Bronchial epithelial cell (primary cell): ENCODE data around the gene IGF2BP2. TPM values are rescaled to one million over a fixed set of nuclear protein-coding genes. Genes with fewer than 3 reads are reported as not detected.

Experiments
- DNase-seq: peaks from one replicate; pipeline ENCODE4 v3.0.0-alpha.2; 2010; ENCODE audit warnings: low read depth
- FAIRE-seq: peaks from 2 replicates; lab custom pipeline; 2011; peaks lifted over from hg19 to GRCh38; lab: Jason Lieb, UNC
- H3K27me3 ChIP-seq: 2 replicates; pipeline ENCODE4 v1.5.1; 2011; ENCODE audit warnings: low read length; ENCODE audit not compliant: control insufficient read depth, insufficient read depth
- H3K36me3 ChIP-seq: 2 replicates; pipeline ENCODE4 v1.5.1; 2011; ENCODE audit warnings: low read length; ENCODE audit not compliant: control insufficient read depth, insufficient read depth
- H3K4me3 ChIP-seq: 2 replicates; pipeline ENCODE4 v1.5.1; 2011; ENCODE audit warnings: mild to moderate bottlenecking, low read depth, low read length, control low read depth
- total RNA-seq: library from RNA; depleted of rRNA; stranded (reverse); fragments of >200 nt; gene quantifications from 2 replicates; pipeline ENCODE4 v1.2.1, GENCODE V29; 2014
- TF ChIP-seq, protein P1 (sequence below): IDR thresholded peaks from 2 replicates; pipeline ENCODE4 v1.5.1; 2011; ENCODE audit warnings: mild to moderate bottlenecking, moderate library complexity, low read length, control low read depth, inconsistent platforms; ENCODE audit not compliant: insufficient read depth, severe bottlenecking

The IGF2BP2 gene
- total RNA-seq, 1 donor from 2014 or later, result 37.1 TPM

- H3K27me3 ChIP-seq, result no peaks in the 10 kb centered on the region
- FAIRE-seq, result no peak
- TF ChIP-seq, protein P1, sequence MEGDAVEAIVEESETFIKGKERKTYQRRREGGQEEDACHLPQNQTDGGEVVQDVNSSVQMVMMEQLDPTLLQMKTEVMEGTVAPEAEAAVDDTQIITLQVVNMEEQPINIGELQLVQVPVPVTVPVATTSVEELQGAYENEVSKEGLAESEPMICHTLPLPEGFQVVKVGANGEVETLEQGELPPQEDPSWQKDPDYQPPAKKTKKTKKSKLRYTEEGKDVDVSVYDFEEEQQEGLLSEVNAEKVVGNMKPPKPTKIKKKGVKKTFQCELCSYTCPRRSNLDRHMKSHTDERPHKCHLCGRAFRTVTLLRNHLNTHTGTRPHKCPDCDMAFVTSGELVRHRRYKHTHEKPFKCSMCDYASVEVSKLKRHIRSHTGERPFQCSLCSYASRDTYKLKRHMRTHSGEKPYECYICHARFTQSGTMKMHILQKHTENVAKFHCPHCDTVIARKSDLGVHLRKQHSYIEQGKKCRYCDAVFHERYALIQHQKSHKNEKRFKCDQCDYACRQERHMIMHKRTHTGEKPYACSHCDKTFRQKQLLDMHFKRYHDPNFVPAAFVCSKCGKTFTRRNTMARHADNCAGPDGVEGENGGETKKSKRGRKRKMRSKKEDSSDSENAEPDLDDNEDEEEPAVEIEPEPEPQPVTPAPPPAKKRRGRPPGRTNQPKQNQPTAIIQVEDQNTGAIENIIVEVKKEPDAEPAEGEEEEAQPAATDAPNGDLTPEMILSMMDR, result no peak
- H3K36me3 ChIP-seq, result peaks cover 2% of the 10 kb centered on the region
- DNase-seq, result no peak
- H3K4me3 ChIP-seq, result no peak overlapping the region
Measured at GRCh38 chr3:185764980-185765370, 59.9 kb downstream of the IGF2BP2 start.

GRCh38 chr3:185764163-185764979, 60.5 kb downstream of the IGF2BP2 start:
- no peak for FAIRE-seq
- TF ChIP-seq, protein P1, result no peak
- DNase-seq, result peak; percentile 48
- Histone ChIP-seq H3K4me3 (no peak overlapping the region), H3K27me3 (no peaks in the 10 kb centered on the region), H3K36me3 (peaks cover 2% of the 10 kb centered on the region)

DNA sequence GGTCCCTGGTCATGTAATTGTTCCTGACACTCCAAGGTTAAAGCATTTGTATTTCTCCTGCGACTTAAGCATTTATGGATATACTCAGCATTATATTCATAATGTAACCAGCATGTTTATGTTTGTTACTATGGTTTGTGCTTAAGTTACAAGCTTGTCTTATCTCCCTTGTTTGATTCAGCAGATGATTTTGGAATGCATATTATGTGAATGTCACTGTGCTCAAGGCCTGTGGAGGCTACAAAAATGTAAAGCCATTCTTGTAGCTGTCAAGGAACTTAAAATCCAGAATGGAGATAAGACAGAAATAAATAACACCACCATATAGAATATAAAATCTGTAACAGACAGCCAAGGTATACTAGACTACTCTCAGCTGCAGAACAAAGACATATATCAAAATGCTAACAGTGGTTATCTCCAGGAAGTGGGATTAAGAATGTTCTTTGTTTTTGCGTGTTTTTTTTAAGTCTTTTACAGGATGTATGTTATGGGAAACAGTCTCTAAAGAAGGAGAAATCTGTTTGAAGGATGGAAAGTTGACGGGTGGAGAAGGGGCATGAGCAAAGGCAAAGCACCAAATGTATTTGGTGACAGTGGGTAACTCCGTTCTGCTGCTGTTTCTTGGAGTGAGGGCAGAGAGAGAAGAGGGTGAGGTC, 61.4 kb downstream of the IGF2BP2 start:
- FAIRE-seq (no peak), DNase-seq (no peak)
- Histone ChIP-seq H3K36me3 (peaks cover 2% of the 10 kb centered on the region), H3K27me3 (no peaks in the 10 kb centered on the region), H3K4me3 (no peak overlapping the region)
- TF ChIP-seq, protein P1, result no peak

DNA sequence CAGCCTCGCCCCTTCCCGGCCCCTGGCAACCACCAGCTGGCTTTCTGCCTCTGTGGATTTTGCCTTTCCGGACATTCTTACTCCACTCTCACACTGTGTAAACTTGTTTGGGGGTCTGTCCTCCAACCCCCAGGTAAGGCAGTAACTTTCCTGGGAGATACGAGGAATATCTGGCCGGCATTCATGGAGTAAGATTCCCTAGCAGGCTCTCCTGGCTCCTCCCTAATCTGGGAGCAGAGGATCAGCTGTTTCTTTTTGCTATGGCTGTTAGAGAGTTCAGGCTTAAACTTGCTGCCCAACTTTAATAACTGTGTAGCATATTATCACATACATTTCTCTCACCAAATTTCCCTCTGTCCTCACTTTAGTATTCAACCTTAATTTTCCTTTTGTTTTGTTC, 64.3 kb downstream of the IGF2BP2 start:
- DNase-seq (no peak), FAIRE-seq (no peak)
- H3K27me3 ChIP-seq, result no peaks in the 10 kb centered on the region
- H3K4me3 ChIP-seq, result no peak overlapping the region
- peaks cover 10% of the 10 kb centered on the region for H3K36me3 ChIP-seq
- TF ChIP-seq, protein P1, result no peak

DNA sequence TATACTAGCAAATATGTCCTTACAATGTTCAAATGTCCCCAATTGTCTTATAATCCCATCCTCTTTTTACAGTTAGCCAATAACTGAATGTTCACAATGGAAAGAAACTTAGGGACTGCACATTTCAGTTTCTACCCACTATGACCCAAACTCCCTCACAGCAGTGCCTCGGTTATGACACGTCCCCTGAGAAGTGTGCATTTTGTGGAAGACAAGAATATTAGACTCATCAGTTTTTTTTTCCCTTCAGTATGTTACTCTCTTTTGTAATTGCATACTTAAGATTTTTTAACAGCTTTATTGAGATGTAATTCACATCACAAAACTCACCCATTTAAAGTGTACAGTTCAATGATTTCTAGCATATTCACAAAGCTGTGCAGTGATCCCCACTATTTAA, 64.8 kb downstream of the IGF2BP2 start:
- TF ChIP-seq, protein P1, result no peak
- no peak for FAIRE-seq
- Histone ChIP-seq H3K27me3 (no peaks in the 10 kb centered on the region), H3K36me3 (peaks cover 10% of the 10 kb centered on the region), H3K4me3 (no peak overlapping the region)
- no peak for DNase-seq
